NCI-H1105 treated with DMSO at 0.1 percent for 48 hours (cell line): Measurements from ENCODE around the gene CCL14.
"Not testable (repeated sequence)": the region's sequence is repeated elsewhere in the genome, so short reads cannot be mapped to it uniquely, and the experiment has no call there.

Experiments
- DNase-seq: peaks from one replicate; lab custom pipeline; 2025; lab: John Stamatoyannopoulos, UW

CCL14 gene

DNA sequence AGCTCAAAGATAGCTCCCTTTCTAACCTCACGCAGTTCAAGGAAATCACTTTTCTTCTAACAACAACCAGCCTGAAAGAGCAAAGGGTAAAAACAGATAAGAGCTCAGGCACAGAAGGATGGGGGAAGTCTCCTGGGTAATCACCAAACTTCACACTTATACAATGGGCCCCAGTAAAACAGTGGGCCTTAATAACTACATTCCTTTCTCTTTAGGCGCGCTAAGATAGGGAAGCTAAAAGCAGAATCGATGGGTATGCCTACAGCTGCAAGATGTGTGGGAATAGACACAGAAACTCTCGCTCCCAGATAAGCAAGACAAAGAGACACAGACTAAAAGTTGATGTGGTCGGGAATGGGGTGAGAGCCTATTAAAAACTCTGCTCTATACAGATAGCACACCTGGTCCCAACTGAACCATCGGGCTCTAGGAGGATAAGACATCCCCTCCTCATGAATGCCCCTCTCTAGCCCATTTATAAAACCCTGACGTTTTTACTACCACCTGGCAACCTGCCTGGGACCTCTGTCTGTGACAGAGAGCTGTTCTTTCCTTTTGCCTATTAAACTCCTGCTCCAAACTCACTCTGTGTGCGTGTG, 43.8 kb downstream of the CCL14 start:
- peak; percentile 29 for DNase-seq

DNA sequence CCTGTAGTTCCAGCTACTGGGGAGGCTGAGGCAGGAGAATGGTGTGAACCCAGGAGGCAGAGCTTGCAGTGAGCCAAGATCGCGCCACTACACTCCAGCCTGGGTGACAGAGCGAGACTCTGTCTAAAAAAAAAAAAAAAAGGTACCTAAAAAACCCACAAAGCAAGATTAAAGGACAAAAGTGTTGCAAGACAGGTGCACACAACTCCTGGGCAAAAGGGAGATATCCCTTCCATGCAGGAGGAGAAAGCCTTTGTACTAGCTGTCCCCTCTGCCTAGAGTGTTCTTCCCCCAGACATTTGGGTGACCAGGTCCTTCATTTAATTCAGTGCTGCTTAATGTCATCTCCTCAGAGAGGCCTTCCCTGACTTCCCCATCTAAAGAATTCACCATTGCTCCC, 48.0 kb downstream of the CCL14 start:
- not testable (repeated sequence) for DNase-seq

DNA sequence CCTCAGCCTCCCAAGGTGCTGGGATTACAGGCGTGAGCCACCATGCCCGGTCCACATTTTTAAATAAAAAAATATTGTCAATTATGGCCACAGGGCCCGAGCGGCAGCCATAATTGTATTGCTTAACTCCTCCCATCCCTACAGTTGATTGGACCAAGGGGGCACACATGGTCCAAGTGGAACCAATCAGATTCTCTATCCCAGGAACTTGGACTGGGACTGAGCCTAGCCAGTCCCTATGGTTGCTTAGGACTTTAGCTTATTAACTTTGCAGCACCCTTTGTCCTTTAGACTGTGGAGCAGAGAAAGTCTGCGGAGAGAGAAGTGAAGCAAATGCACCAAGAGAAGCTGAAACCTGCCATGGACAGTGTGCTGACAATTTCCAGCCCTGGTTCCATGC, 50.5 kb downstream of the CCL14 start:
- DNase-seq: no peak

DNA sequence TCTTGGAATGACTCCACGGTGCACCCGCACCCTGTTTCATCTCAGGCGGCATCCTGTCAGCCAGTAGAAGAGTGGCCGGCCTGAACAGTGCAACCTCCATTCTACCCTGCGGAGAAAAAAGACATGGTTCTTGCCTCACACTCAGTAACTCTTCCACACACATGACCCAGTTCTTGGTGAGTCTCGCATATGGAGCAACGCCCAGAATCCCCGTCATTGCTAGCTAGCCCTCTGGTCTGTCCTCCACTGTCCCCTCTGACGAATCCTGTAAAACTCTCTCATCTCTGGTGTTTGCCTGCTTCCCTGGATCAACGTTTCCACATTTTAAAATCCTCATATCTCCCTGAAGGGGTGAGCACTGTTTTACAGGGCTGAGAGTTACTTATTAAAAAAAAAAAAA, 51.8 kb downstream of the CCL14 start:
- no peak for DNase-seq
